Colon (tissue), 2 donors: ENCODE measurements around the gene SMAP2.
"Not testable (repeated sequence)": the region's sequence is repeated elsewhere in the genome, so short reads cannot be mapped to it uniquely, and the experiment has no call there.

Source experiments
- FAIRE-seq: peaks from 2 replicates; lab custom pipeline; 2012; peaks lifted over from hg19 to GRCh38; lab: Jason Lieb, UNC
- donor health status: control.
- donor health status: control.

Gene SMAP2

GRCh38 chr1:40373323-40374283 lies at the start of gene SMAP2:
Gene SMAP2 (plus strand): TSS chr1:40373727. CDS start chr1:40374121, 394 bp downstream.
- no peak for FAIRE-seq

- FAIRE-seq = not testable (repeated sequence)
Measured at GRCh38 chr1:40331403-40331802, 42.1 kb upstream of the SMAP2 start.

GRCh38 chr1:40332695-40333094 lies 40.8 kb upstream of the SMAP2 start:
- FAIRE-seq = no peak

- no peak for FAIRE-seq
Measured at GRCh38 chr1:40337443-40337842, 36.1 kb upstream of the SMAP2 start.

GRCh38 chr1:40338745-40339419 lies 34.6 kb upstream of the SMAP2 start:
- FAIRE-seq = no peak

- no peak for FAIRE-seq
Measured at GRCh38 chr1:40339420-40340323, 33.9 kb upstream of the SMAP2 start.

- FAIRE-seq = no peak
Measured at GRCh38 chr1:40341491-40342380, 31.8 kb upstream of the SMAP2 start.

GRCh38 chr1:40342381-40342717 lies 31.2 kb upstream of the SMAP2 start:
- not testable (repeated sequence) for FAIRE-seq

GRCh38 chr1:40344597-40344996 lies 28.9 kb upstream of the SMAP2 start:
- no peak for FAIRE-seq

- no peak for FAIRE-seq
Measured at GRCh38 chr1:40350391-40350790, 23.1 kb upstream of the SMAP2 start.

- no peak for FAIRE-seq
Measured at GRCh38 chr1:40351124-40351523, 22.4 kb upstream of the SMAP2 start.

- no peak for FAIRE-seq
Measured at GRCh38 chr1:40352126-40352525, 21.4 kb upstream of the SMAP2 start.

GRCh38 chr1:40353082-40353481 lies 20.4 kb upstream of the SMAP2 start:
- FAIRE-seq = no peak

GRCh38 chr1:40357625-40358024 lies 15.9 kb upstream of the SMAP2 start:
- no peak for FAIRE-seq

GRCh38 chr1:40360631-40361030 lies 12.9 kb upstream of the SMAP2 start:
- no peak for FAIRE-seq

- FAIRE-seq = no peak
Measured at GRCh38 chr1:40361201-40361600, 12.3 kb upstream of the SMAP2 start.

- no peak for FAIRE-seq
Measured at GRCh38 chr1:40361637-40362036, 11.9 kb upstream of the SMAP2 start.

- no peak for FAIRE-seq
Measured at GRCh38 chr1:40362199-40362598, 11.3 kb upstream of the SMAP2 start.

GRCh38 chr1:40362699-40363098 lies 10.8 kb upstream of the SMAP2 start:
- no peak for FAIRE-seq

GRCh38 chr1:40363721-40364120 lies 9.8 kb upstream of the SMAP2 start:
- FAIRE-seq = no peak

- FAIRE-seq = no peak
Measured at GRCh38 chr1:40371707-40372258, 1.7 kb upstream of the SMAP2 start.
